ENCODE results near the gene DDX3X. TPM values are rescaled to one million over a fixed set of nuclear protein-coding genes. Genes with fewer than 3 reads are reported as not detected.
"Not testable (repeated sequence)": the region's sequence is repeated elsewhere in the genome, so short reads cannot be mapped to it uniquely, and the experiment has no call there.

Gene DDX3X
- total RNA-seq, 1 experiment from 2014 or later: 266 TPM

- Histone ChIP-seq H3K9me3 (ENCODE audit: control insufficient read depth, insufficient read depth, low read depth, low read length) (no peaks in the 10 kb centered on the region), H3K36me3 (ENCODE audit: control insufficient read depth, insufficient read depth, low read length) (no peaks in the 10 kb centered on the region), H3K4me3 (ENCODE audit: low read depth in 2 of 2, low read length in 2 of 2) (no peak overlapping the region), H3K27ac (ENCODE audit: low read length) (no peak overlapping the region), H3K27me3 (ENCODE audit: control insufficient read depth, insufficient read depth, low read length) (no peaks in the 10 kb centered on the region), H3K4me1 (ENCODE audit: control insufficient read depth, insufficient read depth, low read length) (no peaks in the 10 kb centered on the region)
- no peak for ATAC-seq
- intact Hi-C loops (cut with micrococcal nuclease; ENCODE audit: unreplicated experiment) (no loop called here), in situ Hi-C loops (cut with HindIII; ENCODE audit: low pct_unique_long_range_greater_than_20kb, low sequenced_read_pairs) (no loop called here)
- DNase-seq (ENCODE audit: low read depth, low spot score): no peak
- TF ChIP-seq TCF7L2 (IDR thresholded peaks at IDR 0.05; ENCODE audit: low read depth, low read length): no peak
- POLR2A ChIA-PET: no interaction called here
- BruUV-seq (replicated peaks): no TSS peak
- CTCF ChIA-PET: no interaction called here
Observed at GRCh38 chrX:41408576-41408975, 74.6 kb downstream of the DDX3X start.

- no TSS peak for BruUV-seq (replicated peaks)
- intact Hi-C loops (cut with micrococcal nuclease; ENCODE audit: unreplicated experiment) (no loop called here), in situ Hi-C loops (cut with HindIII; ENCODE audit: low pct_unique_long_range_greater_than_20kb, low sequenced_read_pairs) (no loop called here)
- Histone ChIP-seq H3K4me3 (ENCODE audit: low read depth in 2 of 2, low read length in 2 of 2) (no peak overlapping the region), H3K36me3 (ENCODE audit: control insufficient read depth, insufficient read depth, low read length) (no peaks in the 10 kb centered on the region), H3K4me1 (ENCODE audit: control insufficient read depth, insufficient read depth, low read length) (no peaks in the 10 kb centered on the region), H3K27ac (ENCODE audit: low read length) (no peak overlapping the region), H3K27me3 (ENCODE audit: control insufficient read depth, insufficient read depth, low read length) (no peaks in the 10 kb centered on the region), H3K9me3 (ENCODE audit: control insufficient read depth, insufficient read depth, low read depth, low read length) (no peaks in the 10 kb centered on the region)
- ChIA-PET POLR2A (interaction anchor here (0.5 kb wide), 1 partner anchor 55 kb away, joined by 6 read pairs; no protein-coding TSS in a partner anchor), CTCF (no interaction called here)
- no peak for DNase-seq (ENCODE audit: low read depth, low spot score)
- TF ChIP-seq POLR2AphosphoS5 (IDR thresholded peaks at IDR 0.05; ENCODE audit: low read depth, low read length) (no peak), REST (IDR thresholded peaks at IDR 0.05; ENCODE audit: insufficient read depth in 1 of 2, low read depth in 2 of 2, low read length in 1 of 2) (no peak), TCF7L2 (IDR thresholded peaks at IDR 0.05; ENCODE audit: low read depth, low read length) (no peak), CTCF (IDR thresholded peaks at IDR 0.05) (no peak), SIN3A (IDR thresholded peaks at IDR 0.05; ENCODE audit: borderline replicate concordance, insufficient read depth, low read depth, low read length) (no peak)
- no peak for ATAC-seq
Observed at GRCh38 chrX:41409006-41409405, 75.0 kb downstream of the DDX3X start.

GRCh38 chrX:41411222-41411621, 77.3 kb downstream of the DDX3X start:
- H3K4me3 ChIP-seq (ENCODE audit: low read depth in 2 of 2, low read length in 2 of 2); H3K36me3 ChIP-seq (ENCODE audit: control insufficient read depth, insufficient read depth, low read length); POLR2A ChIA-PET; H3K27ac ChIP-seq (ENCODE audit: low read length); H3K4me1 ChIP-seq (ENCODE audit: control insufficient read depth, insufficient read depth, low read length); in situ Hi-C loops (cut with HindIII; ENCODE audit: low pct_unique_long_range_greater_than_20kb, low sequenced_read_pairs); DNase-seq (ENCODE audit: low read depth, low spot score); CTCF ChIA-PET; intact Hi-C loops (cut with micrococcal nuclease; ENCODE audit: unreplicated experiment); H3K9me3 ChIP-seq (ENCODE audit: control insufficient read depth, insufficient read depth, low read depth, low read length); BruUV-seq (replicated peaks); H3K27me3 ChIP-seq (ENCODE audit: control insufficient read depth, insufficient read depth, low read length); ATAC-seq: not testable (repeated sequence)

Data from Panc1 (cell line).